K562 (cell line): Measurements from ENCODE around the gene GJC2. TPM values are rescaled to one million over a fixed set of nuclear protein-coding genes. Genes with fewer than 3 reads are reported as not detected.

Experiments used
- ARHGAP35 ChIP-seq: fragments of 450-650 bp; IDR thresholded peaks from 2 replicates; pipeline ENCODE4 v1.6.1; 2018; ENCODE audit not compliant: partially characterized antibody
- ARNT ChIP-seq, 2 experiments: fragments of 450-650 bp; IDR thresholded peaks; 2 replicates each; pipeline ENCODE4 v1.6.1; 2016; ENCODE audit warnings: mild to moderate bottlenecking in 1 of 2
- BCOR ChIP-seq: fragments of 450-650 bp; IDR thresholded peaks from 2 replicates; pipeline ENCODE4 v1.6.1; 2016
- CBFA2T2 ChIP-seq: fragments of 450-650 bp; conservative IDR thresholded peaks from 2 replicates; pipeline ENCODE4 v1.6.1; 2017; ENCODE audit warnings: mild to moderate bottlenecking
- CBX5 ChIP-seq: IDR thresholded peaks from 2 replicates; pipeline ENCODE4 v1.6.1; 2014; ENCODE audit warnings: low read depth, borderline replicate concordance
- CXXC5 ChIP-seq: fragments of 250-450 bp; sonication (Bioruptor Pico); IDR thresholded peaks from 2 replicates; pipeline ENCODE4 v1.8.0; 2022; ENCODE audit warnings: inconsistent platforms, mild to moderate bottlenecking, moderate library complexity
- FOXK1 ChIP-seq: sonication (generic); formaldehyde crosslinking; IDR thresholded peaks from 2 replicates; pipeline ENCODE4 v1.8.0; 2022; ENCODE audit warnings: missing genetic modification reagents, mild to moderate bottlenecking, borderline replicate concordance
- GABPB2 ChIP-seq: fragments of 250-450 bp; sonication (Bioruptor Pico); conservative IDR thresholded peaks from 2 replicates; pipeline ENCODE4 v1.5.1; 2021; ENCODE audit warnings: mild to moderate bottlenecking
- HDAC6 ChIP-seq: IDR thresholded peaks from 2 replicates; pipeline ENCODE4 v1.6.1; 2012; ENCODE audit warnings: low read depth, mild to moderate bottlenecking, control low read depth, inconsistent platforms, low read length, moderate library complexity
- HDAC8 ChIP-seq: fragments of 450-650 bp; IDR thresholded peaks from 2 replicates; pipeline ENCODE4 v1.6.1; 2016; ENCODE audit warnings: mild to moderate bottlenecking, missing genetic modification characterization, moderate library complexity, missing compliant biosample characterization
- HIVEP1 ChIP-seq: fragments of 250-450 bp; sonication (Bioruptor Pico); IDR thresholded peaks from 2 replicates; pipeline ENCODE4 v1.4.0; 2020; ENCODE audit warnings: mild to moderate bottlenecking
- HNRNPH1 ChIP-seq: fragments of 200-400 bp; formaldehyde crosslinking; optimal IDR thresholded peaks from 2 replicates; pipeline ENCODE3; 2017; ENCODE audit warnings: low read depth, mild to moderate bottlenecking, low read length, moderate library complexity
- HSF4 ChIP-seq: fragments of 250-450 bp; sonication (Bioruptor Pico); IDR thresholded peaks from 2 replicates; pipeline ENCODE4 v2.1.2; 2022; ENCODE audit warnings: mild to moderate bottlenecking, moderate library complexity, borderline replicate concordance
- MECOM ChIP-seq: fragments of 250-450 bp; sonication (Bioruptor Pico); IDR thresholded peaks from 2 replicates; pipeline ENCODE4 v1.8.0; 2022; ENCODE audit warnings: inconsistent platforms
- MYBL2 ChIP-seq, 2 experiments: fragments of 450-650 bp in 1 of 2; sonication (generic) in 1 of 2; formaldehyde crosslinking in 1 of 2; IDR thresholded peaks; 2 replicates each; pipeline versions ENCODE4 v1.6.1 to v1.8.1; 2017 to 2022; ENCODE audit warnings: borderline replicate concordance in 1 of 2, inconsistent platforms in 1 of 2, low read depth in 1 of 2, mild to moderate bottlenecking in 1 of 2, missing genetic modification reagents in 1 of 2, moderate library complexity in 1 of 2
- NCOA4 ChIP-seq: fragments of 450-650 bp; IDR thresholded peaks from 2 replicates; pipeline ENCODE4 v1.6.1; 2018; ENCODE audit warnings: mild to moderate bottlenecking; ENCODE audit not compliant: partially characterized antibody
- PHTF2 ChIP-seq: fragments of 250-450 bp; sonication (Bioruptor Pico); IDR thresholded peaks from 2 replicates; pipeline ENCODE4 v1.5.0; 2021; ENCODE audit warnings: mild to moderate bottlenecking
- RHOXF2B ChIP-seq: fragments of 250-450 bp; sonication (Bioruptor Pico); conservative IDR thresholded peaks from 2 replicates; pipeline ENCODE4 v1.5.1; 2021
- SP1 ChIP-seq: sonication (generic); formaldehyde crosslinking; IDR thresholded peaks from 2 replicates; pipeline ENCODE4 v1.8.1; 2022; ENCODE audit warnings: mild to moderate bottlenecking, missing genetic modification reagents
- TAF15 ChIP-seq: fragments of 200-400 bp; formaldehyde crosslinking; IDR thresholded peaks from 2 replicates; pipeline ENCODE4 v1.6.1; 2017; ENCODE audit warnings: mild to moderate bottlenecking, low read depth, low read length, moderate library complexity
- TCF7L2 ChIP-seq: fragments of 150-350 bp; IDR thresholded peaks from 2 replicates; pipeline ENCODE4 v1.6.1; 2016; ENCODE audit warnings: low read depth, mild to moderate bottlenecking, low read length, moderate library complexity
- ZEB2 ChIP-seq: fragments of 450-650 bp; IDR thresholded peaks from 2 replicates; pipeline ENCODE4 v1.6.1; 2016
- ZNF175 ChIP-seq: fragments of 200-800 bp; sonication (Bioruptor generic); IDR thresholded peaks from 2 replicates; pipeline ENCODE4 v1.6.1; 2016; ENCODE audit warnings: low read depth, mild to moderate bottlenecking, missing genetic modification characterization, missing compliant biosample characterization
- ZNF644 ChIP-seq: fragments of 200-800 bp; sonication (Bioruptor generic); IDR thresholded peaks from 2 replicates; pipeline ENCODE4 v1.6.1; 2016; ENCODE audit warnings: low read depth, missing genetic modification characterization, missing compliant biosample characterization
- polyA plus RNA-seq, 8 experiments: library from polyadenylated mRNA; depleted of rRNA in 4 of 8; stranded (reverse) in 5 of 8; unstranded in 3 of 8; fragments of >200 nt; fragmentation: Nextera tagmentation in 2 of 8; fragmentation: Illumina TruSeq in 1 of 8; extraction: Ambion mirVana in 2 of 8; extraction: Trizol in 1 of 8; gene quantifications; 2 replicates each; pipeline versions ENCODE4 v1.2.1 to v1.2.3, GENCODE V29; 2011 to 2014; ENCODE audit warnings: inconsistent platforms in 1 of 8, missing spikeins in 1 of 8
- total RNA-seq, 7 experiments: library from RNA; depleted of rRNA in 6 of 7; stranded (reverse); fragments of >200 nt in 6 of 7; fragmentation: Illumina TruSeq in 2 of 7; extraction: Trizol in 2 of 7; gene quantifications; 2 replicates each; pipeline versions ENCODE4 v1.2.1 to v1.2.3, GENCODE V29; 2011 to 2021; ENCODE audit warnings: low replicate concordance in 1 of 7
- TF ChIP-seq, protein P1 (sequence below): sonication (generic); formaldehyde crosslinking; IDR thresholded peaks from 2 replicates; pipeline ENCODE4 v1.9.0; 2022; ENCODE audit warnings: mild to moderate bottlenecking, missing genetic modification reagents
- TF ChIP-seq, protein P2 (sequence below): IDR thresholded peaks from 2 replicates; pipeline ENCODE4 v1.6.1; 2012; ENCODE audit warnings: low read depth, low read length, improper control_type of control experiment, borderline replicate concordance

GJC2 gene
- total and polyA plus RNA-seq, 9 of the 15 experiments (the other 6 are each of a cell fraction or from before 2014, with no cell fraction given) = 0.03 to 0.62 (median 0.11) TPM; not detected in 2

DNA sequence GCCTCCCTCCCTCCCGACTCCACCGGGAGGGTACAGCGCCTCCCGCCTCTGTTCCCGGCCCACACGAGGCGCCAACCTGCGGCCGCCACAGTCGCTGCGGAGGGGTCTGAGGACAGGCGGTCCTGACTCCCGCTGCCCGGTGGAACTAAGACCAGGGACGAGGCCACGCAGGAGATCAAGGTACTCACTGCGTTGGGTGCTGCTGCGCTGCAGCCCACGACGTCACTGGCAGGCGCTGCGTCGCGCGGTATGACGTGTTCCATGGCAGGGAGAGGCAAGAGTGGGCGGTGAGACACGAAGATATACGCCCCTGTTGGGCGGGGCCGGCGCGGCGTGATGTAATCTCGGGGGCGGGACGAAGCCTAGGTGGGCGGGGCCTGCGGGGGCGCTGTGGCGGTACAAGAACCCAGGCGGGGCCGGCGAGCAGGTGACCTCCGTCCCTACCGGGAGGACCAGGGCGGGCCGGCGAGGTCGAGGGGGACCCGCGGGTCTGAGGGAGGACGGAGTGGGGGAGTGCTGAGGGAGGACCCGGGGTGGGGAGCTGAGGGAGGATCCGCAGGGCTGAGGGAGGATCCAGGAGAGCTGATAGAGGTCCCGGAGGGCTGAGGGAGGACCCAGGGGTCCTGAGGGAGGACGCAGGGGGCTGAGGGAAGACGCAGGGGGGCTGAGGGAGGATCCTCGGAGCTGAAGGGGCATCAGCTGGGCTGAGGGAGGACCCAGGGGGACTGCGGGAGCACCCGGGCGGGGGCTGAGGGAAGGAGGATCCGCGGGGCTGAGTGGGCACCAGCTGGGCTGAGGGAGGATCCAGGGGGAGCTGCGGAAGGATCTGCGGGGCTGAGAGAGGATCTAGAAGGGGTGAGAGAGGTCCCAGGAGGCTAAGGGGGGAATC lies 40.4 kb upstream of the GJC2 start, which contains the start of gene MRPL55 (continued):
- TF ChIP-seq CBX5 (no peak), HDAC6 (no peak), HDAC8 (tag) (no peak), SP1 (peak; percentile 100), FOXK1 (CRISPR knock-in tag) (peak; percentile 82; the same call in 1 of the 2 replicates), ARNT (IDR thresholded peaks at IDR 0.05) (peak in 1 of 2 experiments; percentile 40; a peak in 1 of 4 replicates), ARHGAP35 (peak; percentile 46), PHTF2 (CRISPR knock-in tag) (no peak), RHOXF2B (no peak), ZNF644 (tag) (no peak), TAF15 (no peak), CXXC5 (CRISPR knock-in tag) (peak; percentile 94), HNRNPH1 (no peak), ZNF175 (CRISPR knock-in tag) (no peak), CBFA2T2 (no peak), HSF4 (no peak), MECOM (CRISPR knock-in tag) (no peak), GABPB2 (CRISPR knock-in tag) (no peak), NCOA4 (peak; percentile 14), ZEB2 (0 out of 2 replicates have a peak, but pooled peaks have one; percentile 17), BCOR (peak; percentile 45; the same call in 1 of the 2 replicates), TCF7L2 (no peak), MYBL2 (IDR thresholded peaks at IDR 0.05; ENCODE audit: low read depth) (no peak), MYBL2 (CRISPR knock-in tag; IDR thresholded peaks at IDR 0.05; ENCODE audit: borderline replicate concordance) (no peak), HIVEP1 (CRISPR knock-in tag) (0 out of 2 replicates have a peak, but pooled peaks have one; percentile 6)
- TF ChIP-seq, protein P1, sequence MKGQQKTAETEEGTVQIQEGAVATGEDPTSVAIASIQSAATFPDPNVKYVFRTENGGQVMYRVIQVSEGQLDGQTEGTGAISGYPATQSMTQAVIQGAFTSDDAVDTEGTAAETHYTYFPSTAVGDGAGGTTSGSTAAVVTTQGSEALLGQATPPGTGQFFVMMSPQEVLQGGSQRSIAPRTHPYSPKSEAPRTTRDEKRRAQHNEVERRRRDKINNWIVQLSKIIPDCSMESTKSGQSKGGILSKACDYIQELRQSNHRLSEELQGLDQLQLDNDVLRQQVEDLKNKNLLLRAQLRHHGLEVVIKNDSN (CRISPR knock-in tag) = peak; percentile 64
- TF ChIP-seq, protein P2, sequence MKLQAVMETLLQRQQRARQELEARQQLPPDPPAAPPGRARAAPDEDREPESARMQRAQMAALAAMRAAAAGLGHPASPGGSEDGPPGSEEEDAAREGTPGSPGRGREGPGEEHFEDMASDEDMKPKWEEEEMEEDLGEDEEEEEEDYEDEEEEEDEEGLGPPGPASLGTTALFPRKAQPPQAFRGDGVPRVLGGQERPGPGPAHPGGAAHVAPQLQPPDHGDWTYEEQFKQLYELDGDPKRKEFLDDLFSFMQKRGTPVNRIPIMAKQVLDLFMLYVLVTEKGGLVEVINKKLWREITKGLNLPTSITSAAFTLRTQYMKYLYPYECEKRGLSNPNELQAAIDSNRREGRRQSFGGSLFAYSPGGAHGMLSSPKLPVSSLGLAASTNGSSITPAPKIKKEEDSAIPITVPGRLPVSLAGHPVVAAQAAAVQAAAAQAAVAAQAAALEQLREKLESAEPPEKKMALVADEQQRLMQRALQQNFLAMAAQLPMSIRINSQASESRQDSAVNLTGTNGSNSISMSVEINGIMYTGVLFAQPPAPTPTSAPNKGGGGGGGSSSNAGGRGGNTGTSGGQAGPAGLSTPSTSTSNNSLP = no peak
